Mucosa of rectum (tissue), 2 donors: ENCODE results near the gene RFX2.

Experiments
- H3K27ac ChIP-seq, 2 donors: one replicate each; pipeline ENCODE4 v1.7.0; 2013; ENCODE audit warnings: inconsistent platforms in 2 of 2, low read depth in 2 of 2, low read length in 2 of 2
- H3K27me3 ChIP-seq, 2 donors: one replicate each; pipeline ENCODE4 v1.7.0; 2013; ENCODE audit warnings: low read length in 2 of 2; ENCODE audit not compliant: control insufficient read depth in 2 of 2, insufficient read depth in 2 of 2
- H3K36me3 ChIP-seq, 2 donors: one replicate each; pipeline ENCODE4 v1.7.0; 2013; ENCODE audit warnings: low read length in 2 of 2; ENCODE audit not compliant: control insufficient read depth in 2 of 2, insufficient read depth in 2 of 2
- H3K4me1 ChIP-seq, 2 donors: one replicate each; pipeline ENCODE4 v1.7.0; 2013; ENCODE audit warnings: low read length in 2 of 2, mild to moderate bottlenecking in 1 of 2; ENCODE audit not compliant: control insufficient read depth in 2 of 2, insufficient read depth in 2 of 2
- H3K4me3 ChIP-seq, 2 donors: one replicate each; pipeline ENCODE4 v1.7.0; 2013; ENCODE audit warnings: low read length in 2 of 2
- H3K9ac ChIP-seq, 2 donors: one replicate each; pipeline ENCODE4 v1.7.0; 2013; ENCODE audit warnings: low read length in 2 of 2, low read depth in 1 of 2, mild to moderate bottlenecking in 1 of 2
- H3K9me3 ChIP-seq, 2 donors: one replicate each; pipeline ENCODE4 v1.7.0; 2013; ENCODE audit warnings: low read length in 2 of 2; ENCODE audit not compliant: control insufficient read depth in 2 of 2
- donor health status: healthy.
- donor health status: Normal muscosa, but diverticular disease.

The RFX2 gene

GRCh38 chr19:5994405-5995165 is 115.7 kb downstream of the RFX2 start:
- H3K9me3 ChIP-seq, result no peaks in the 10 kb centered on the region
- H3K4me1 ChIP-seq, result no peaks in the 10 kb centered on the region
- no peak overlapping the region for H3K4me3 ChIP-seq
- no peaks in the 10 kb centered on the region for H3K27me3 ChIP-seq
- H3K27ac ChIP-seq, result no peak overlapping the region
- H3K36me3 ChIP-seq, result peaks cover 2 to 6% of the 10 kb centered on the region in 2 donors
- no peak overlapping the region for H3K9ac ChIP-seq

- peaks cover 2 to 6% of the 10 kb centered on the region in 2 donors for H3K36me3 ChIP-seq
- H3K4me3 ChIP-seq, result no peak overlapping the region
- no peak overlapping the region for H3K27ac ChIP-seq
Observed at GRCh38 chr19:5993648-5994358, 116.5 kb downstream of the RFX2 start.

GRCh38 chr19:5993201-5993600 is 117.1 kb downstream of the RFX2 start:
- no peak overlapping the region for H3K27ac ChIP-seq
- H3K36me3 ChIP-seq, result peaks cover 2 to 6% of the 10 kb centered on the region in 2 donors
- no peaks in the 10 kb centered on the region for H3K27me3 ChIP-seq
- H3K4me1 ChIP-seq, result no peaks in the 10 kb centered on the region
- H3K4me3 ChIP-seq, result no peak overlapping the region
- H3K9ac ChIP-seq, result no peak overlapping the region
- no peaks in the 10 kb centered on the region for H3K9me3 ChIP-seq

More at GRCh38 chr19:5993648-5994358, 116.5 kb downstream of the RFX2 start:
- no peaks in the 10 kb centered on the region for H3K4me1 ChIP-seq
- H3K9me3 ChIP-seq, result no peaks in the 10 kb centered on the region
- no peak overlapping the region for H3K9ac ChIP-seq
- H3K27me3 ChIP-seq, result no peaks in the 10 kb centered on the region

GRCh38 chr19:5992756-5993155 is 117.5 kb downstream of the RFX2 start:
- Histone ChIP-seq H3K27me3 (no peaks in the 10 kb centered on the region), H3K4me1 (peaks cover 0 to under 1% of the 10 kb centered on the region in 2 donors), H3K9me3 (no peaks in the 10 kb centered on the region), H3K4me3 (no peak overlapping the region), H3K36me3 (peaks cover 2 to 6% of the 10 kb centered on the region in 2 donors), H3K27ac (no peak overlapping the region), H3K9ac (no peak overlapping the region)

GRCh38 chr19:5991244-5991838 is 119.0 kb downstream of the RFX2 start:
- H3K4me1 ChIP-seq, result peaks cover 4% of the 10 kb centered on the region in 2 donors
- no peaks in the 10 kb centered on the region for H3K27me3 ChIP-seq
- H3K9me3 ChIP-seq, result no peaks in the 10 kb centered on the region

GRCh38 chr19:5990289-5990797 is 120.0 kb downstream of the RFX2 start:
- no peaks in the 10 kb centered on the region for H3K27me3 ChIP-seq
- peaks cover 4% of the 10 kb centered on the region in 2 donors for H3K4me1 ChIP-seq
- H3K27ac ChIP-seq, result no peak overlapping the region
- H3K4me3 ChIP-seq, result no peak overlapping the region
- no peak overlapping the region for H3K9ac ChIP-seq
- H3K9me3 ChIP-seq, result no peaks in the 10 kb centered on the region
- H3K36me3 ChIP-seq, result no peaks in the 10 kb centered on the region

More at GRCh38 chr19:5991244-5991838, 119.0 kb downstream of the RFX2 start:
- Histone ChIP-seq H3K27ac (no peak overlapping the region), H3K4me3 (no peak overlapping the region), H3K36me3 (peaks cover 2% of the 10 kb centered on the region in 2 donors), H3K9ac (no peak overlapping the region)

- Histone ChIP-seq H3K27me3 (no peaks in the 10 kb centered on the region), H3K36me3 (no peaks in the 10 kb centered on the region), H3K9ac (no peak overlapping the region), H3K4me1 (peaks cover 4% of the 10 kb centered on the region in 2 donors), H3K4me3 (no peak overlapping the region), H3K27ac (no peak overlapping the region), H3K9me3 (no peaks in the 10 kb centered on the region)
Observed at GRCh38 chr19:5989388-5990074, 120.8 kb downstream of the RFX2 start.

GRCh38 chr19:5988517-5989387 is 121.5 kb downstream of the RFX2 start:
- Histone ChIP-seq H3K9me3 (no peaks in the 10 kb centered on the region), H3K4me3 (no peak overlapping the region), H3K36me3 (no peaks in the 10 kb centered on the region), H3K27ac (no peak overlapping the region), H3K27me3 (no peaks in the 10 kb centered on the region), H3K9ac (no peak overlapping the region), H3K4me1 (peaks cover 4% of the 10 kb centered on the region in 2 donors)
